ENCODE results near the gene EPB41L1.
"Not testable (repeated sequence)": the region's sequence is repeated elsewhere in the genome, so short reads cannot be mapped to it uniquely, and the experiment has no call there.

Gene EPB41L1

DNA sequence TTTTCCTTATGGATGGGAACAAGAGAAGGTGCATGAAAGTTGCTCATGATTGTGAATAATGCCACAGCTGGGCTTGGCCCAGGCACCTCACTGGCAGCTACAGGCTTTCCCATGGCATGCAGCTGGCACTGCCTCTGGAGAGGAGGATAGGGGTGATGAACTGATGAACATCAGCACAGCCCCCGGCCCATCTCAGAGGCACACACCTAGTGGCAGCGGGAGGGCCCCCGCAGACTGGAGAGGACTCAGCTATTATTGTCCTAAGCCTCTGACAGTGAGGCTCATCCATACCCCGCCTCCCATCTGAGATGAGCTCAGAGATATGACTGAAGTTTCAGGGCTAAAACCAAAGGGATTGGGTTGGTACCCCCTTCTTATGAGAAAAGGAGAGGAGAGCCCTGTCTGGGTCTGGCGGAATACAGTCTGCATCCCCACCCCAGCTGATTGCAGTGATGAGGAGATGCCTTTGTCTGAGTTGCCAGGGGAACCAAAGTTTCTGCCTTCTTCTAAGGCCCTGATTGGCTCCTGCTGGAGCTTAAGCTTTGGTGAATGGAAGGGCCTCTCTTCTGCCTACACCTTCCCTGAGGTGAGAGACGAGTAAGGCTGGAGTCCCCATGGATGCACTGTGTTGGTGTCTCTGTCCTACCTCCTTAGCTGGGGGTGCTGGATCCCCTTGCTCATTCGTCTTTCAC lies 27.6 kb upstream of the EPB41L1 start:
- Histone ChIP-seq H3K9me3 (ENCODE audit: control insufficient read depth, insufficient read depth, low read depth, low read length) (no peaks in the 10 kb centered on the region), H3K4me3 (ENCODE audit: low read depth, low read length) (no peak overlapping the region), H3K9ac (ENCODE audit: low read length) (no peak overlapping the region), H3K4me1 (ENCODE audit: control insufficient read depth, insufficient read depth, low read length) (peaks cover 10% of the 10 kb centered on the region), H3K36me3 (ENCODE audit: control insufficient read depth, insufficient read depth, low read length) (no peaks in the 10 kb centered on the region), H3K27me3 (ENCODE audit: control insufficient read depth, insufficient read depth, low read length) (no peaks in the 10 kb centered on the region), H3K27ac (ENCODE audit: low read depth, low read length) (no peak overlapping the region)

DNA sequence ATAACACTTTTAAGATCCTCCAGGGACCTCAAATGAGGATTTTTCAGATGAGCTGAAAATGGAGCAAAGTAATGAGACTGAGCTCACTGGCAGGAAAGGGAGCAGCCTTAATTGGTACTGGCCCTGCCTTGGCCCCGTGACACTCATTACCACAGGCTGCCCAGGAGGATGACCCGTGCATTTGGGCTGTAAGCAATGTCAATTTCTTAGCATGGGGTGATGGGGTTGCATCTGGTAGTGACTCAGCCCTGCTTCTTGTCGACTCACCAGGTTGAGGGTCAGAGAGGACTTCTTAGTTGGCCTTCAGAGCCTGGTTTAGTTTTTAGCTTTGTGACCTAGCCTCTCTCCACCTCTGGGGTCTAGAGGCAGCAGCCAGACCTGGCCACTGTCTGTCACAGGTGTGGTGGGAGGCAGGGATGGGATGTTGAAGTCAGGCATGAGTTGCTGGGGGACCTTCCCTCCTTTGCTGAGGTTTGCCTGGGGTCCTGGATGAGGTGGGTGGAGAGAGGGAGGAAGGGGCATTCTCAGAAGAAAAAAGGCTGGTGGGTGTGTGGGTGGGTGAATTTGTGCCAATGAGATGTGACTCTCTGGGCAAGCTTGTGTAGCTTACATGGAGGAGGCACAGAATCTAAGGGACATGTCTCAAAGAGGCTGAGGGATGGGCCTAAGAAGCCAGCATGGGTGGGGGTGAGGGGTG lies 25.9 kb upstream of the EPB41L1 start:
- H3K27ac ChIP-seq (ENCODE audit: low read depth, low read length): no peak overlapping the region
- H3K9me3 ChIP-seq (ENCODE audit: control insufficient read depth, insufficient read depth, low read depth, low read length): no peaks in the 10 kb centered on the region
- H3K4me1 ChIP-seq (ENCODE audit: control insufficient read depth, insufficient read depth, low read length): peaks cover 10% of the 10 kb centered on the region
- H3K9ac ChIP-seq (ENCODE audit: low read length): no peak overlapping the region
- H3K27me3 ChIP-seq (ENCODE audit: control insufficient read depth, insufficient read depth, low read length): no peaks in the 10 kb centered on the region
- no peaks in the 10 kb centered on the region for H3K36me3 ChIP-seq (ENCODE audit: control insufficient read depth, insufficient read depth, low read length)
- no peak overlapping the region for H3K4me3 ChIP-seq (ENCODE audit: low read depth, low read length)

GRCh38 chr20:36129160-36129543 lies 25.4 kb upstream of the EPB41L1 start:
- H3K9me3 ChIP-seq (ENCODE audit: control insufficient read depth, insufficient read depth, low read depth, low read length): no peaks in the 10 kb centered on the region
- H3K27ac ChIP-seq (ENCODE audit: low read depth, low read length): no peak overlapping the region
- H3K4me3 ChIP-seq (ENCODE audit: low read depth, low read length): no peak overlapping the region
- no peak overlapping the region for H3K9ac ChIP-seq (ENCODE audit: low read length)
- no peaks in the 10 kb centered on the region for H3K27me3 ChIP-seq (ENCODE audit: control insufficient read depth, insufficient read depth, low read length)
- H3K36me3 ChIP-seq (ENCODE audit: control insufficient read depth, insufficient read depth, low read length): no peaks in the 10 kb centered on the region
- peaks cover 10% of the 10 kb centered on the region for H3K4me1 ChIP-seq (ENCODE audit: control insufficient read depth, insufficient read depth, low read length)

- Histone ChIP-seq H3K4me3 (ENCODE audit: low read depth, low read length) (no peak overlapping the region), H3K36me3 (ENCODE audit: control insufficient read depth, insufficient read depth, low read length) (no peaks in the 10 kb centered on the region), H3K9me3 (ENCODE audit: control insufficient read depth, insufficient read depth, low read depth, low read length) (no peaks in the 10 kb centered on the region), H3K4me1 (ENCODE audit: control insufficient read depth, insufficient read depth, low read length) (peaks cover 10% of the 10 kb centered on the region), H3K27me3 (ENCODE audit: control insufficient read depth, insufficient read depth, low read length) (no peaks in the 10 kb centered on the region), H3K27ac (ENCODE audit: low read depth, low read length) (no peak overlapping the region), H3K9ac (ENCODE audit: low read length) (no peak overlapping the region)
These were observed 24.1 kb upstream of the EPB41L1 start for GRCh38 chr20:36130390-36130789.

- no peaks in the 10 kb centered on the region for H3K9me3 ChIP-seq (ENCODE audit: control insufficient read depth, insufficient read depth, low read depth, low read length)
- no peak overlapping the region for H3K9ac ChIP-seq (ENCODE audit: low read length)
These were observed 21.7 kb upstream of the EPB41L1 start for GRCh38 chr20:36132802-36133211.

DNA sequence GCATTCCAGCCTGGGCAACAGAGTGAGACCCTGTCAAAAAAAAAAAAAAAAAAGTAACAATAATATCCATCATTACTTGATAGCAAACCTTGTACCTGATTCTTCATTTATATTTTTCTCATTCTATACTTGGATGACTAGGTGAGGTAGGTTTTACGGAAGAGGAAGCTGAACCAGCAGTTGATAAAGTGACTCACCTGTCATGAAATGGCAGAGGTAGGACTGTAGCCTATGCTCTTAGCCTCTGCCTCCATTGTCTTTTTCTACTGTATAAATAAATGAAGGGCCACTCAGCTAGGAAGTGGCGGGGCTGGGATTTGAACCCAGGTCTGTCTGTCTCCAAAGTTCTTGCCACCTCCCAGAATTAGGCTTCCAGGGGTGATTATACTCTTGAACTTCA lies 20.7 kb upstream of the EPB41L1 start:
- Histone ChIP-seq H3K4me3 (ENCODE audit: low read depth, low read length) (no peak overlapping the region), H3K9me3 (ENCODE audit: control insufficient read depth, insufficient read depth, low read depth, low read length) (no peaks in the 10 kb centered on the region), H3K9ac (ENCODE audit: low read length) (no peak overlapping the region), H3K4me1 (ENCODE audit: control insufficient read depth, insufficient read depth, low read length) (peaks cover 6% of the 10 kb centered on the region), H3K27ac (ENCODE audit: low read depth, low read length) (no peak overlapping the region), H3K36me3 (ENCODE audit: control insufficient read depth, insufficient read depth, low read length) (no peaks in the 10 kb centered on the region), H3K27me3 (ENCODE audit: control insufficient read depth, insufficient read depth, low read length) (no peaks in the 10 kb centered on the region)

More at GRCh38 chr20:36132802-36133211, 21.7 kb upstream of the EPB41L1 start:
- no peak overlapping the region for H3K4me3 ChIP-seq (ENCODE audit: low read depth, low read length)
- H3K27ac ChIP-seq (ENCODE audit: low read depth, low read length): no peak overlapping the region
- no peaks in the 10 kb centered on the region for H3K36me3 ChIP-seq (ENCODE audit: control insufficient read depth, insufficient read depth, low read length)
- H3K4me1 ChIP-seq (ENCODE audit: control insufficient read depth, insufficient read depth, low read length): peaks cover 10% of the 10 kb centered on the region
- H3K27me3 ChIP-seq (ENCODE audit: control insufficient read depth, insufficient read depth, low read length): no peaks in the 10 kb centered on the region

DNA sequence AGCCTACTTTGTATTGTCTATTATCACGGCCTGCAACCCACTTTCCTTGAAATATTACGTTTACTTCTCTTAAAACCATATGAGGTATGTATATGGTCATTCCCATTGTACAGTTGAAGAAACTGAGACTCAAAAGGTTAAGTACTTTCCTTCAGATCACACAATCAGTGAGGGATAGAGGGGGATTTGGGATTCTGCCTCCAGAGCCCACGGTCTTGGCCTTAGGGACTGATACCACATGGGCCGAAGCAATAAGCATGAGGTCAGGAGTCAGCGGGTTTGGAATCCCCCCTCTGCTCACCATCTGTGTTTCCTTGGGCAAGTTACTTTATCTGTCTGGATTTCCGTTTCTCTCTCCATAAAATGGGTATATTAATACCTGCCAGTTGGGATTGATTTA lies 19.4 kb upstream of the EPB41L1 start:
- Histone ChIP-seq H3K36me3 (ENCODE audit: control insufficient read depth, insufficient read depth, low read length) (no peaks in the 10 kb centered on the region), H3K4me1 (ENCODE audit: control insufficient read depth, insufficient read depth, low read length) (0 out of 2 replicates have a peak, but pooled peaks cover 3% of the 10 kb centered on the region), H3K27ac (ENCODE audit: low read depth, low read length) (no peak overlapping the region), H3K4me3 (ENCODE audit: low read depth, low read length) (no peak overlapping the region), H3K9me3 (ENCODE audit: control insufficient read depth, insufficient read depth, low read depth, low read length) (no peaks in the 10 kb centered on the region), H3K9ac (ENCODE audit: low read length) (no peak overlapping the region), H3K27me3 (ENCODE audit: control insufficient read depth, insufficient read depth, low read length) (no peaks in the 10 kb centered on the region)

DNA sequence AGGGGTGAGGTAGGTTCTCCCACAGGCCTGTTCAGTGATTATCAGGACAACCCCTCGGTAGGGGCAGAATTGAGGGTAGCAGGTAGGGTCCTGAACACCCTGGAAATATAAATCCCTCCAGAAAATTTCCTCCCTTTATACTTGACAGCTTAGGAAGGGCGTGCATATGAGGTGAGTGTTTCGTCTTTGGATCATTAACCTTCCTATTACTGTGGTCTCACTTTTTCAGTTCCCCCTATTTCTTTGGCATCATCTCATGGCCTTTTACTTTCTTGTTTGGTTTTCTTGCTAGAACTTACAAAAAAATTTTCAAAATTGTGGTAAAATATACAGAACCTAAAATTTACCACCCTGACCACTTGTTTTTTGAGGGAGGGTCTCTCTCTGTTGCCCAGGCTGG lies 18.7 kb upstream of the EPB41L1 start:
- Histone ChIP-seq H3K4me1 (ENCODE audit: control insufficient read depth, insufficient read depth, low read length) (0 out of 2 replicates have a peak, but pooled peaks cover 3% of the 10 kb centered on the region), H3K4me3 (ENCODE audit: low read depth, low read length) (no peak overlapping the region), H3K27ac (ENCODE audit: low read depth, low read length) (no peak overlapping the region), H3K9me3 (ENCODE audit: control insufficient read depth, insufficient read depth, low read depth, low read length) (no peaks in the 10 kb centered on the region), H3K27me3 (ENCODE audit: control insufficient read depth, insufficient read depth, low read length) (no peaks in the 10 kb centered on the region), H3K9ac (ENCODE audit: low read length) (no peak overlapping the region), H3K36me3 (ENCODE audit: control insufficient read depth, insufficient read depth, low read length) (no peaks in the 10 kb centered on the region)

GRCh38 chr20:36137313-36137712 lies 17.2 kb upstream of the EPB41L1 start:
- H3K36me3 ChIP-seq (ENCODE audit: control insufficient read depth, insufficient read depth, low read length); H3K4me1 ChIP-seq (ENCODE audit: control insufficient read depth, insufficient read depth, low read length); H3K27ac ChIP-seq (ENCODE audit: low read depth, low read length); H3K9me3 ChIP-seq (ENCODE audit: control insufficient read depth, insufficient read depth, low read depth, low read length); H3K27me3 ChIP-seq (ENCODE audit: control insufficient read depth, insufficient read depth, low read length); H3K4me3 ChIP-seq (ENCODE audit: low read depth, low read length); H3K9ac ChIP-seq (ENCODE audit: low read length): not testable (repeated sequence)

GRCh38 chr20:36141310-36141709 lies 13.2 kb upstream of the EPB41L1 start:
- no peak overlapping the region for H3K27ac ChIP-seq (ENCODE audit: low read depth, low read length)
- H3K27me3 ChIP-seq (ENCODE audit: control insufficient read depth, insufficient read depth, low read length): no peaks in the 10 kb centered on the region
- no peak overlapping the region for H3K9ac ChIP-seq (ENCODE audit: low read length)
- peaks cover 6% of the 10 kb centered on the region; the same call in 1 of the 2 replicates for H3K4me1 ChIP-seq (ENCODE audit: control insufficient read depth, insufficient read depth, low read length)
- no peak overlapping the region for H3K4me3 ChIP-seq (ENCODE audit: low read depth, low read length)
- no peaks in the 10 kb centered on the region for H3K36me3 ChIP-seq (ENCODE audit: control insufficient read depth, insufficient read depth, low read length)
- no peaks in the 10 kb centered on the region for H3K9me3 ChIP-seq (ENCODE audit: control insufficient read depth, insufficient read depth, low read depth, low read length)

GRCh38 chr20:36144336-36144735 lies 10.2 kb upstream of the EPB41L1 start:
- H3K9ac ChIP-seq (ENCODE audit: low read length): no peak overlapping the region
- H3K4me3 ChIP-seq (ENCODE audit: low read depth, low read length): no peak overlapping the region
- H3K27me3 ChIP-seq (ENCODE audit: control insufficient read depth, insufficient read depth, low read length): no peaks in the 10 kb centered on the region
- no peaks in the 10 kb centered on the region for H3K36me3 ChIP-seq (ENCODE audit: control insufficient read depth, insufficient read depth, low read length)
- H3K27ac ChIP-seq (ENCODE audit: low read depth, low read length): no peak overlapping the region
- no peaks in the 10 kb centered on the region for H3K9me3 ChIP-seq (ENCODE audit: control insufficient read depth, insufficient read depth, low read depth, low read length)
- peaks cover 3% of the 10 kb centered on the region; the same call in 1 of the 2 replicates for H3K4me1 ChIP-seq (ENCODE audit: control insufficient read depth, insufficient read depth, low read length)
